KMS-11 (cell line): Measurements from ENCODE around the gene DRGX.

Source experiments
- H2AFZ ChIP-seq: fragments of 200-600 bp; sonication (generic); 2 replicates; pipeline ENCODE4 v1.6.1; 2016; ENCODE audit warnings: antibody characterized with exemption, mixed run types, low read depth
- H3K27ac ChIP-seq: fragments of 200-600 bp; sonication (generic); 2 replicates; pipeline ENCODE4 v1.6.1; 2016; ENCODE audit warnings: mild to moderate bottlenecking, mixed run types
- H3K27me3 ChIP-seq: fragments of 200-600 bp; sonication (generic); 2 replicates; pipeline ENCODE4 v1.6.1; 2017; ENCODE audit warnings: mild to moderate bottlenecking, low read depth, mixed run types, moderate library complexity; ENCODE audit not compliant: insufficient read depth
- H3K36me3 ChIP-seq: fragments of 200-600 bp; sonication (generic); 2 replicates; pipeline ENCODE4 v1.6.1; 2017; ENCODE audit warnings: mild to moderate bottlenecking, mixed run types; ENCODE audit not compliant: insufficient read depth
- H3K4me1 ChIP-seq: fragments of 200-600 bp; sonication (generic); 2 replicates; pipeline ENCODE4 v1.6.1; 2016; ENCODE audit warnings: mild to moderate bottlenecking, low read depth, mixed run types; ENCODE audit not compliant: poor library complexity, severe bottlenecking
- H3K4me2 ChIP-seq: fragments of 200-600 bp; sonication (generic); 2 replicates; pipeline ENCODE4 v1.7.0; 2016; ENCODE audit warnings: mild to moderate bottlenecking, mixed run types
- H3K4me3 ChIP-seq: fragments of 200-600 bp; sonication (generic); IDR thresholded peaks from 2 replicates; pipeline ENCODE4 v1.6.1; 2017; ENCODE audit warnings: low read depth, low read length, mixed read lengths; ENCODE audit not compliant: insufficient read depth
- H3K79me2 ChIP-seq: fragments of 200-600 bp; sonication (generic); 2 replicates; pipeline ENCODE4 v1.6.1; 2016; ENCODE audit warnings: low read depth, mixed run types; ENCODE audit not compliant: insufficient read depth
- H3K9ac ChIP-seq: fragments of 200-600 bp; sonication (generic); 2 replicates; pipeline ENCODE4 v1.6.1; 2016; ENCODE audit warnings: mild to moderate bottlenecking, mixed run types
- H4K20me1 ChIP-seq: fragments of 200-600 bp; sonication (generic); 2 replicates; pipeline ENCODE4 v1.6.1; 2016; ENCODE audit warnings: mild to moderate bottlenecking, mixed run types; ENCODE audit not compliant: insufficient read depth
- TF ChIP-seq, protein P1 (sequence below): fragments of 200-600 bp; sonication (generic); conservative IDR thresholded peaks from 2 replicates; pipeline ENCODE4 v1.6.1; 2017; ENCODE audit warnings: low read depth, mild to moderate bottlenecking, antibody characterized with exemption, low read length, moderate library complexity, mixed read lengths

Gene DRGX

DNA sequence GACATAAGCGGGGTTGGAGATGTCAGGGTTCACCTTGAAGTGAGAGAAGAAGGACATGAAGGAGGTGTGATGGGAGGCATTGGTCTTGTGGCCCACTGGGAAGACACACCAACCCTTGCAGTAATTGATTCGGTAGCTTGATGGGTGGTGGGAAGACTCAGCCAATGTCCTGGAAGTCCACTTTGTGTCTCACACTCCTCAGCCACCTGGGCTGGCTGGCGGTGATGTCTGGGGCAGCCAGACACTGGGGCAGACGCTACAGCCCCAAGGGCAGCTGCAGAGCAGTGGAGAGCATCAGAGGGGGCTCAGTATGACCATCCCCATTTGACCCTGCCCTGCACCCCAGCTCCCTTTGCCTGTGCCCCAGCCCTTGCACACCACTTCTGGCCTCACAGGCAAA, 16.7 kb upstream of the DRGX start:
- Histone ChIP-seq H3K27ac (no peak overlapping the region), H3K27me3 (no peaks in the 10 kb centered on the region), H3K9ac (no peak overlapping the region), H3K4me1 (no peaks in the 10 kb centered on the region), H3K4me3 (no peak overlapping the region), H4K20me1 (no peaks in the 10 kb centered on the region), H3K4me2 (no peak overlapping the region), H3K79me2 (no peaks in the 10 kb centered on the region), H2AFZ (no peak overlapping the region), H3K36me3 (no peaks in the 10 kb centered on the region)
- TF ChIP-seq, protein P1, sequence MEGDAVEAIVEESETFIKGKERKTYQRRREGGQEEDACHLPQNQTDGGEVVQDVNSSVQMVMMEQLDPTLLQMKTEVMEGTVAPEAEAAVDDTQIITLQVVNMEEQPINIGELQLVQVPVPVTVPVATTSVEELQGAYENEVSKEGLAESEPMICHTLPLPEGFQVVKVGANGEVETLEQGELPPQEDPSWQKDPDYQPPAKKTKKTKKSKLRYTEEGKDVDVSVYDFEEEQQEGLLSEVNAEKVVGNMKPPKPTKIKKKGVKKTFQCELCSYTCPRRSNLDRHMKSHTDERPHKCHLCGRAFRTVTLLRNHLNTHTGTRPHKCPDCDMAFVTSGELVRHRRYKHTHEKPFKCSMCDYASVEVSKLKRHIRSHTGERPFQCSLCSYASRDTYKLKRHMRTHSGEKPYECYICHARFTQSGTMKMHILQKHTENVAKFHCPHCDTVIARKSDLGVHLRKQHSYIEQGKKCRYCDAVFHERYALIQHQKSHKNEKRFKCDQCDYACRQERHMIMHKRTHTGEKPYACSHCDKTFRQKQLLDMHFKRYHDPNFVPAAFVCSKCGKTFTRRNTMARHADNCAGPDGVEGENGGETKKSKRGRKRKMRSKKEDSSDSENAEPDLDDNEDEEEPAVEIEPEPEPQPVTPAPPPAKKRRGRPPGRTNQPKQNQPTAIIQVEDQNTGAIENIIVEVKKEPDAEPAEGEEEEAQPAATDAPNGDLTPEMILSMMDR: no peak

GRCh38 chr10:49410365-49411074, 14.6 kb upstream of the DRGX start:
- Histone ChIP-seq H3K4me3 (no peak overlapping the region), H3K79me2 (no peaks in the 10 kb centered on the region), H4K20me1 (no peaks in the 10 kb centered on the region), H3K36me3 (no peaks in the 10 kb centered on the region), H3K27ac (no peak overlapping the region), H3K27me3 (no peaks in the 10 kb centered on the region), H3K4me1 (no peaks in the 10 kb centered on the region), H3K4me2 (no peak overlapping the region), H2AFZ (no peak overlapping the region), H3K9ac (no peak overlapping the region)
- TF ChIP-seq, protein P1: no peak

DNA sequence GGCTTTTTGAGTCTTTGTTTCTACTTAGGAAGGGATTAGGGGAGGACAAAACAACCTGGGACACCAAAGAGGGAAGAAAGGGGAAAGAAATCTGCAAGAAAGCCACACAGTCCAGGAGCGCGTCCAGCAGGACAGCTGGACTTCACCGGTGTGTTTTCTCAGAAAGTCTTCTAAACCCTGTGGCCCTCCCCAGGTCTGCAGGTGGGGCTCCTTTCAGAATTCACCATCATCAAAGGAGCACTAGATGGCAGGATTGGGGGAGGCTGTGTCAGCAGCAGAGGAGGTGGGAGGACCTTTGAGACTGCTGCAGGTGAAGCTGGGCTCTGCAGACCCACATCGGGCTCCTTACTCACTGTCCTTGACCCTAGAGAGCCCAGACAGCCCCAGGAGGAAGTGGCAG, 13.9 kb upstream of the DRGX start:
- H2AFZ ChIP-seq: no peak overlapping the region
- no peak overlapping the region for H3K27ac ChIP-seq
- H3K4me3 ChIP-seq: no peak overlapping the region
- no peaks in the 10 kb centered on the region for H3K79me2 ChIP-seq
- no peaks in the 10 kb centered on the region for H3K4me1 ChIP-seq
- H3K4me2 ChIP-seq: no peak overlapping the region
- H4K20me1 ChIP-seq: no peaks in the 10 kb centered on the region
- H3K9ac ChIP-seq: no peak overlapping the region
- no peaks in the 10 kb centered on the region for H3K27me3 ChIP-seq
- no peaks in the 10 kb centered on the region for H3K36me3 ChIP-seq
- TF ChIP-seq, protein P1: no peak

- Histone ChIP-seq H3K27me3 (no peaks in the 10 kb centered on the region), H3K9ac (no peak overlapping the region), H4K20me1 (no peaks in the 10 kb centered on the region), H3K4me3 (no peak overlapping the region), H3K79me2 (no peaks in the 10 kb centered on the region), H3K36me3 (no peaks in the 10 kb centered on the region), H3K4me2 (no peak overlapping the region), H3K4me1 (no peaks in the 10 kb centered on the region), H2AFZ (no peak overlapping the region), H3K27ac (no peak overlapping the region)
- TF ChIP-seq, protein P1: 0 out of 2 replicates have a peak, but pooled peaks have one; percentile 14
Observed at GRCh38 chr10:49408519-49409306, 12.8 kb upstream of the DRGX start.
